Coronary artery (tissue), 2 donors: Measurements from ENCODE around the gene LMNA.
A peak's percentile ranks its signal among the peaks of the same experiment; 100 is the strongest.

Experiments used
- DNase-seq: peaks from one replicate; pipeline ENCODE4 v3.0.0-alpha.2; 2017; ENCODE audit warnings: low spot score
- H3K27ac ChIP-seq, 2 donors: fragments of 200-600 bp; sonication (generic); one replicate each; pipeline ENCODE4 v1.5.1; 2016 to 2019
- H3K4me3 ChIP-seq: fragments of 200-600 bp; sonication (generic); 2 replicates; pipeline ENCODE4 v1.5.1; 2016; ENCODE audit warnings: mild to moderate bottlenecking, moderate library complexity
- CTCF ChIP-seq: fragments of 200-600 bp; sonication (generic); IDR thresholded peaks from one replicate; pipeline ENCODE4 v1.5.1; 2019; ENCODE audit warnings: antibody characterized with exemption

LMNA gene

GRCh38 chr1:156160743-156161171, 46.2 kb downstream of the LMNA start:
- H3K4me3 ChIP-seq = peak overlapping the region; percentile 75
- peak overlapping the region; percentile 85 to 91 for H3K27ac ChIP-seq
- DNase-seq = peak; percentile 93
- no peak for TF ChIP-seq CTCF

- no peak for DNase-seq
- Histone ChIP-seq H3K27ac (peak overlapping the region in 1 of 2 donors; percentile 29), H3K4me3 (no peak overlapping the region)
- no peak for TF ChIP-seq CTCF
These were observed 48.0 kb downstream of the LMNA start for GRCh38 chr1:156162430-156163037.

- no peak overlapping the region for H3K4me3 ChIP-seq
- no peak for DNase-seq
- TF ChIP-seq CTCF = no peak
These were observed 49.2 kb downstream of the LMNA start for GRCh38 chr1:156163712-156164111.

GRCh38 chr1:156164125-156164831, 49.8 kb downstream of the LMNA start:
- no peak overlapping the region for H3K4me3 ChIP-seq
- H3K27ac ChIP-seq = no peak overlapping the region
- no peak for DNase-seq
- TF ChIP-seq CTCF = no peak

More at GRCh38 chr1:156163712-156164111, 49.2 kb downstream of the LMNA start:
- H3K27ac ChIP-seq = no peak overlapping the region

GRCh38 chr1:156165083-156165482, 50.6 kb downstream of the LMNA start:
- Histone ChIP-seq H3K27ac (no peak overlapping the region), H3K4me3 (no peak overlapping the region)
- no peak for DNase-seq
- no peak for TF ChIP-seq CTCF

- no peak overlapping the region for H3K4me3 ChIP-seq
- no peak for TF ChIP-seq CTCF
- H3K27ac ChIP-seq = no peak overlapping the region
- no peak for DNase-seq
These were observed 53.0 kb downstream of the LMNA start for GRCh38 chr1:156167536-156167935.
